GM12872 (cell line): ENCODE measurements around the gene PKHD1.

ENCODE experiments used
- TF ChIP-seq, protein P1 (sequence below): IDR thresholded peaks from 3 replicates; pipeline ENCODE4 v1.5.1; 2011; ENCODE audit warnings: low read depth, mild to moderate bottlenecking, low read length, moderate library complexity; ENCODE audit not compliant: insufficient read depth

The PKHD1 gene

DNA sequence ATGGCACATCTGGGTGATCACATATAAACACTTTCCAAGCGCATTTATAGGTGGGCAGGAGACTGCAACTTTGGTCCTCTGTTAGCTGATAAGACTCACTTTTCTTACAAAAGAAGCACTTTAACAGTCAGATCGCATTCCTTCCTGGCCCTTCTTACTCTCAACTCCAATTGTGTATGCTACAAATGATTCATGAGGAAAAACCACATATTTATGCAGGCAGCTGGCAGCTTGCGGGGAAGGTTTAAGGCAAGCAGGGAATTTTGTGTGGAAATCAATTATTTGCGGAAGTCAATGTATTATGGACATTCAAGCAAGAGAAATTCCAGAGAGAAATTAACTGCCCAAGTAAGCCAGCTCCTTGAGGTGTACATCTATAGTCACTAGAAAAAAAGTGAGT is 194.0 kb downstream of the PKHD1 start:
- TF ChIP-seq, protein P1, sequence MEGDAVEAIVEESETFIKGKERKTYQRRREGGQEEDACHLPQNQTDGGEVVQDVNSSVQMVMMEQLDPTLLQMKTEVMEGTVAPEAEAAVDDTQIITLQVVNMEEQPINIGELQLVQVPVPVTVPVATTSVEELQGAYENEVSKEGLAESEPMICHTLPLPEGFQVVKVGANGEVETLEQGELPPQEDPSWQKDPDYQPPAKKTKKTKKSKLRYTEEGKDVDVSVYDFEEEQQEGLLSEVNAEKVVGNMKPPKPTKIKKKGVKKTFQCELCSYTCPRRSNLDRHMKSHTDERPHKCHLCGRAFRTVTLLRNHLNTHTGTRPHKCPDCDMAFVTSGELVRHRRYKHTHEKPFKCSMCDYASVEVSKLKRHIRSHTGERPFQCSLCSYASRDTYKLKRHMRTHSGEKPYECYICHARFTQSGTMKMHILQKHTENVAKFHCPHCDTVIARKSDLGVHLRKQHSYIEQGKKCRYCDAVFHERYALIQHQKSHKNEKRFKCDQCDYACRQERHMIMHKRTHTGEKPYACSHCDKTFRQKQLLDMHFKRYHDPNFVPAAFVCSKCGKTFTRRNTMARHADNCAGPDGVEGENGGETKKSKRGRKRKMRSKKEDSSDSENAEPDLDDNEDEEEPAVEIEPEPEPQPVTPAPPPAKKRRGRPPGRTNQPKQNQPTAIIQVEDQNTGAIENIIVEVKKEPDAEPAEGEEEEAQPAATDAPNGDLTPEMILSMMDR: no peak

DNA sequence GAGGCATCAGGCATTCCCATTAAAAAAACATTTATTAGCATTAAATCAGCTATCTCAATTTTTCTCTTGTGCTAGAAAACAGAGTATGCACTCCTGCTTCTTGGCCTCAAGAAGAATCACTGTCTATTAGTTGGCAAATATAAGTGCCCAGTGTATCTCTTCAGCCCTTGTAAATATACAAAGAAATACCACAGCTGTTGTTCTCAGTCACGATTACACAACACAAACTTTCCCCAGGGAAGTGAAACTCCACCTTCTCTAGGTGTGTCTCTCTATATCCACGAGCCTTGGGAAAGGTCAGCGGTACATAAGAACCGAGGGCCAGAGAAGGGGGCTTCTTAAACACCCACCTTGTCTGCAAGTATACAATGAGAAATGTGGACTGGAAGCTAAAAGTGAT is 194.7 kb downstream of the PKHD1 start:
- TF ChIP-seq, protein P1: no peak

DNA sequence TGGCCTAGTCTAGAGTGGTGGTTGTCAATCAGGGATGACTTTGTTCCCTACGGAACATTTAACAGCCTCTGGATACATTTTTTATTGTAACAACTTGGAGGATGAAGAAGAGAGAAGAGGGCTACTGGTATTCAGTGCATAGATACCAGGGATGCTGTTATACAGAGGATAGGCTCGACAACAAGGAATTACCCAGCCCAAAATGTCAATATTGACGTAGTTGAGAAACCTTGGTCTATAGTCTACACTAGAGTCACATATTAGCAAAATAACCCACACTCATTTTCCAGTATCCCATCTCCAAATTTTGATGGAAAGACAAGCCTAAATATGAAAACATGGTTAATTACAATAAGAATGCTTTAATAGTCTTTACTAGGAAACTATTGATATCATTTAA is 195.1 kb downstream of the PKHD1 start:
- TF ChIP-seq, protein P1: no peak

DNA sequence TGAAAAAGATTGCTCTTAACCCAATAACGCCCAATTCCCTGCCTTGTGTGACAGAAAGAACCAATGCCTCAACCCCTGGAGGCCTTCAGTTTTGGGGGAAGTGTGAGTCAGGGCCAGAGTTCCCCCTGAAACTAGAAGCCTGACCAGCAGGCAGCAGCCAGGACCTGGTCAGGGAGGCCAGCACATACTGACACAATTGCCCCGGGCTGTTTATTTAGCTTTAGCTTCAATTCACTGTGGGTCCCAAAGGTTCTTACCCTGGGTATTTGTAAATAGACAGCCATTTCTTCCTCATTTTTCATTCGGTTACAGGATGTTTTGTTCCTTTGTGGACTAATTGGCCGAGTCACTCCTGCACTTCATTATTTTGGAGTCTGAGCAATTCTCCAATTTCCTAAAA is 195.6 kb downstream of the PKHD1 start:
- TF ChIP-seq, protein P1: no peak

DNA sequence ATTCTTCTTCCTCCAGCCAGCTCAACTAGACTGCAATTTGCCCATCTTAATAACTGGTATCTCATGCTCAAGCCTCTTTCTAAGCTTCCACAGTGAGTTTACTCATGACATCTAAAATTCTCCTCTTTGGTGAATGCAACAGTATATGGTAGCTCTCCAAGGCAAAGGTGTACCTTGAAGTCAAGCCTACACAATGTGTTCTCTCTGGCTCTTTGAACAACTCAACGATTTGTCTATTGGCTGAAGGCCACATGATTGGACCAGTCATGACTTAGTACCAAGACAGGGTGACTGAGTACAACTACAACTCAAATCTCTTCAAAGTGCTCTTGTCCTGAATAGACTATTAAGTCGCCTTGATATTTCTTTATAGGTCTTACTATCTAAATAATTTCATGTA is 199.6 kb downstream of the PKHD1 start:
- TF ChIP-seq, protein P1: no peak

DNA sequence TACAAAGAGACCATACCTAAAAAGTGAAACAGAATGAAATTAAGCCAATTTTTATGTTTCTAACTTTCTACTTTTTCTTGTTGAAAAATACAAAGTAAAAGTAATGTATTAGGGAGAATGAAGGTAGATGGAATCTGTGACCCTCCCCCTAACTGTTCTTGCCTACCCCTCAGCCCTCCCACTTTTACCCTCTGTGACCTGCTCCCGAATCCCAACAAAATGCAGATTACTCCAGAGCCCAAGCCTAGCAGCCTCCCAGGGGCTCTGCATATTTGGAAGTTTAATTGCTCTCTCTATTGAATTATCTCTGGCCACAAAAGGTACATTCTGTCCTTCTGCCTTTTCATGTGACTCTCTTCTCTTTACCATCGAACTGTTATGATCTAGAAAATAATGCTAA is 201.5 kb downstream of the PKHD1 start:
- TF ChIP-seq, protein P1: no peak

DNA sequence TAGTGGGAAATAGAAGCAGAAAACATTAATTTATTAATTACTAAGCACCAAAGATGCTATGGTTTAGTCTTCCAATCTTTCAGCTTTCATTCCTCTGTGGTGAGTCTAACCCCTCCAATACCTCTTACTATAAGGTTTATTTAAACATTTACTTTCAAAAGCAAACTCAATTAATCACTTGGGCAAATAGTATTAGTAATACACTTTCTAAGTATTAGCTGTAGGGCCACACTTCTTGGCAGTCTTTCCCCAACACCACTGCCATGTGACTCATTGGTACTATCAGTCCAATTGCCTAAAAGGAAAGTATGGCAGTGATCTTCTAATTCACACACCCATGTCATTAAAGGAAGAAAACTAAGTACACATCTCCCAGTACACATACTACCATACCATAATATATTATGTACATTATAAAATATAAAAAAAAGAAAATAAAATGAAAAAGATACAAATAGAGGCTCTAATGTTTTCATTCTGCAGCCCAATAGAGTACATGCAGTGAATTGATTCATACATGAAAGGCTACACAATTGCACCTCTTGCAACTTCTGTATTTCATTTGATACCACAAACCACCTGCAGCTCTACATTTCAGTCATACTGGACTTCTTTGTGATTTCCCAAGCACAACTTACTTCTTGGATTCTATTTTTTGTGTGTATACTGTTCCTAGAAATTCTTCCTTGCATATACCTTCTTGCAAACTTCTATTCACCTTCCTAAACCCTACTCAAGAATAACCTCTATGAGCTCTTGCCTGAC is 218.6 kb downstream of the PKHD1 start:
- TF ChIP-seq, protein P1: no peak
